CD4-positive, alpha-beta T cell treated with Interleukin-12 subunit alpha and Interleukin-12 subunit beta, for 1 hour (primary cell): ENCODE data around the gene NGFR.
A peak's percentile ranks its signal among the peaks of the same experiment; 100 is the strongest.

Source experiments
- DNase-seq: peaks from one replicate; pipeline ENCODE4 v3.0.0-alpha.2; 2020

NGFR gene, protein sequence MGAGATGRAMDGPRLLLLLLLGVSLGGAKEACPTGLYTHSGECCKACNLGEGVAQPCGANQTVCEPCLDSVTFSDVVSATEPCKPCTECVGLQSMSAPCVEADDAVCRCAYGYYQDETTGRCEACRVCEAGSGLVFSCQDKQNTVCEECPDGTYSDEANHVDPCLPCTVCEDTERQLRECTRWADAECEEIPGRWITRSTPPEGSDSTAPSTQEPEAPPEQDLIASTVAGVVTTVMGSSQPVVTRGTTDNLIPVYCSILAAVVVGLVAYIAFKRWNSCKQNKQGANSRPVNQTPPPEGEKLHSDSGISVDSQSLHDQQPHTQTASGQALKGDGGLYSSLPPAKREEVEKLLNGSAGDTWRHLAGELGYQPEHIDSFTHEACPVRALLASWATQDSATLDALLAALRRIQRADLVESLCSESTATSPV

DNA sequence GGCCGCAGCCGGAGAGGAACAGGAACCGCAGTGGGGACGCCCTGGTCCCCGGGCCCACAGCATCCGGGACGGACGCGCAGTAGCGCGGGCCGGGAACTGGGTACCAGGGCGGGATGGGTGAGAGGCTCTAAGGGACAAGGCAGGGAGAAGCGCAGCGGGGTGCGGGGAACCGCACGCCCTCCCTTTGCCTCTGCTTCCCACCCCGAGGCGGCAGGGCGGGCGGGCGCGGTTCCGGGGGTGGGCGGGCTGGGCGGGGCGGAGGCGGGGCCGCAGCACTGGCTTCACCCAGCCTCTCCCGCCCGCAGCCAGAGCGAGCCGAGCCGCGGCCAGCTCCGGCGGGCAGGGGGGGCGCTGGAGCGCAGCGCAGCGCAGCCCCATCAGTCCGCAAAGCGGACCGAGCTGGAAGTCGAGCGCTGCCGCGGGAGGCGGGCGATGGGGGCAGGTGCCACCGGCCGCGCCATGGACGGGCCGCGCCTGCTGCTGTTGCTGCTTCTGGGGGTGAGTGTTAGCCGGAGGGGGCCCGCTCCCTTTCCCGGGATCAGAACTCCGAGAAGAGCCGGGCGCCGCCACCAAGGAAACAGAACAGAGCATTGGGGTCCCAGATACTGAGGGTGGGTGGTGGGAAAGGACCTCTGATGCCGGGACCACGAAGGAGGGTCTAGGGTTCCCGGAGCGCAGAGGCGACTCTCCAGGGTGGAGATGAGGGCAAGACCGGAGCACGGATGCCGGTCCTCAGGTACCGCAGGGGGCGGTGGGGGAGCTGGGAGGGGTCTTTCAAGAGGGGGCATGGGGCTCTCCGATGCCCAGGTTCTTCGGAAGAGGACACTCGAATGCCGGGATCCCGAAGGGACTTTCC is at the start of gene NGFR:
NGFR (plus strand) TSS at position 308 of the 856 bp plus-strand sequence; CDS start at position 433, 125 bp downstream.
- DNase-seq, result peak; percentile 68

DNA sequence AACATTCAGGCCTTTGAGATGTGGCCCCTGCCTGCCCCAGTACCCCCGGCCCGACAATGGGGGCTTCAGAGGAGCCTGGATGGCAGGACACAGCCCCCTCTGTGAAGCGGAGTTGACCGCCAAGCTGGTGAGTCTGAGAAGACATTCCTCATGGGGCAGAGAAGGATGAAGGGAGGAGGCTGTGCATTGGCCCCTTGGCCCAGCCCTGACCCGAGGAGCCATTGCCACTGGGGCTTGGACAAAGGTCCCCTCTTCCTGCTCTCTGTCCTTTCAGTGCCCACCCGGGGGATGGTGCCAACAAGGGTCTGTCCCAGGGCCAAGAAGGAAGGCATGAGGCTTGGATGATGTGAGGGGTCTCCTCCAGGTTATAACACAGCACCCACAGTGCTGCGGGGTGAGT is 49.5 kb upstream of the NGFR start:
- DNase-seq, result no peak

DNA sequence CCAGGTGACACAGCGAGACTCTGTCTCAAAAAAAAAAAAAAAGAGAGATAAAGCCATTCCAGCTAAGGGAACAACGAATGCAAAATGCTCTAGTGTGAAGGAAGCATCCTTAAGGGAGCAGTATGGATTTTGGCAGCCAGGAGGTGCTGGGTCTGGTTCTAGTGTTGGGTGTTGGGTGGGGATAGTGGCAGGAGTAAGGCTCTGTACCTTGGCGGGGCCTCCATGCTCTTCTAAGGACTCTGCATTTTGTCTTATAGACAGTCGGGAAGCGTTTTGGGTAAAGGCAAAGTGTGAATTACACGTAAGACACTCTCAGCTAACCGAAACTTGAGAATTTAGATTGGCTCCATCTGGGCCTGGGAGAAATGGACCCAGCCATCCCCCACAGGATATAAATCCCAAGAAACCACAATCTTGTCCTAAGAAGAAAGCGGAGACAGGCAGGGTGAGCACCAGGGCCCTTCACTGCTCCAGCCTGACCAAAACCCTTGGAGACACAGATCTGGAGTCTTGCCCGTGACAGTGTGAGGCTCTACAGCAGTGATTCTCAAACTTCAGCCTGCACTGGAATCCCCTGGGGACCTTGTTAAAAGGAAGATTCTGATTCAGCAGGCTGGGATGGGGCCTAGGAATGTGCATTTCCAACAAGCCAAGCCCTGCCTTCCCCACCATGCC is 47.3 kb upstream of the NGFR start:
- DNase-seq, result no peak

DNA sequence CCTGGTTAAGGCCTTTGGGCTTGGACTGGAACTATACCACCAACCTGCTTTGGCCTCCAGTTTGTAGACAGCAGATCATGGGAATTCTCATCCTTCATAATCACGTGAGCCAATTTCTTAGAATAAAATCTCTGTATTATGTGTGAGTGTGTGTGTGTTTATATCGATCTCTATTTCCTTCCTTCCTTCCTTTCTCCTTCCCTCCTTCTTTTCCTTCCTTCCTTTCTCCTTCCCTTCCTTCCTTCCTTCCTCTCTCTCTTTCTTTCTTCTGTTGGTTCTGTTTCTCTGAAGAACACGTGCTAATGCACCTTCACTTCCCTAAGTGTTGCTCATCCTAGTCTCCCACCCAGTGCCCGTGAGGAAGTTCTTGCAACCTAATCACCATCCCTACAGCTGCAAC is 44.9 kb upstream of the NGFR start:
- DNase-seq, result no peak

DNA sequence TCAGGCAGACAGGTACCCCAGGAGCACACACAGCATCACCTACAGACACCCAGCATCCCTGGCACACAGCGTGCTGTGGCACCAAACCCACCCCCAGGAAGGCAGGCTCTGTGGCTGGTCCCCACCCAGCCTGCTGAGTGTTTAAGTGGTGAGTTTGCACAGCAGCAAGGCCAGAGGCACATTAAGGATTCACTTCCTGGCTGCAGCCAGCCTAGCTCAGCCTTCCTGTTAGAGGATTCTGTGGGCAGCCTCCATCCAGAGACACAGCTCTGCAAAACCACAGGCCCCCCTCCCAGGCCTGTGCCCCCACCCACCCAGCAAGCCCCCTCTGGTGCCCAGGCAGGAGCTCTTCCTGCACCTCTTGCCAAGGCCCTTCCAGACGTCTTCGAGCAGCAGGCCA is 44.4 kb upstream of the NGFR start:
- no peak for DNase-seq

DNA sequence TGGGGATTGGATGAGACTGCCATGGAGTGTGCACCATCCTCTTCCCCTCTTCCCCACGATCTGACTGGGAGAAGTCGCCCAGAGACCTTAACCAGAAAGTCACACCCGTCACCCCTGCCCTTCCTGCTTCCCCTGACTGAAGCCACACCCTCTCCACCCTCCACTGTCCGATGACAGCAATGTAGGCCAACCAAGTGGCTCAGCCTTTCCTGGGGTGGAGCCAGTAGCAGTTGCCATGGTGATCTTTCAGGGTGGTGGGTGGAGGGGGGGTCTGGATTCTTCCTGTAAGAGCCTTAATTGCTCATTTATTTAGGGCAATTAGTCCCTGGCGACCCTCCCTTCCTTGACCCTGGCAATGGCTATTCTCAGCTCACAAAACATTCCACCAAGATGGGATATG is 42.9 kb upstream of the NGFR start:
- DNase-seq, result no peak

DNA sequence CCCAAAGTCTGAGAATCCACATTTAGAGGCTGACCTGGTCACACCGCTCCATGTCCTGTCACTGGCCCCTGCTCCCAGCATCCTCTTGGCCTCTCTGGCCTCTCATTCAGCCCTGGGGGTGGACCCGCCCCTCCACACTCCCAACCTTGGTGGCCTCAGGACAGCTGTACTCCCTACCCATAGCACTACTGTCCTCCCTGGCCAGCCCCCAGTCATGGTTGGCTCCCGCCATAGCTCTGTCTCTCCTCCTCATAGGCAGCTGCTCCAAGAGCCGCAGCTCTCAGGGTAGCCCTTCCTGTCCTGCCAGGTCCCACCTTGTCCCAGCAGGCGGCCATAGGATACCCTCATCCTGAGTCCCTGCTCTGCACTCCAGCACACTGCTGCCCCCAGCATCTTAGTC is 42.4 kb upstream of the NGFR start:
- DNase-seq, result no peak

DNA sequence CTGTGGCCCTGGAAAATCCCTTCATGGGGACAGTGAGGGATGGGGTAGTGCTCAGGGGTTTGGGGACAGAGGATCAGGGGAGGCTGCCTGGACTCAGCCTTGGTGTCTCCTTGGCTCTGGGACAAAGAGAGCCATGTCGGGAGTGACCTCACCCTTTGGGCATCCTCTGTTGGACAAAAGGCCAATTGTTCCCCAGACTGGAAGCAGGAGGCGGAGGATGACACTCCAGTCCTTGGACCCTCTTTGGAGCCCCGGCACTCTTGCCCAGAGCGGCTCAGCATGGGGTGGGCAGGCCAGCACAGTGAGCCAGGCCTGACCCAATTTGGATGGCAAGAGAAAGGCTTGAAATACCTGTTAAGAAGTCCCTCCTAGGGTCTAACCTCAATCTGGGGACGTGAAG is 41.0 kb upstream of the NGFR start:
- DNase-seq, result no peak

DNA sequence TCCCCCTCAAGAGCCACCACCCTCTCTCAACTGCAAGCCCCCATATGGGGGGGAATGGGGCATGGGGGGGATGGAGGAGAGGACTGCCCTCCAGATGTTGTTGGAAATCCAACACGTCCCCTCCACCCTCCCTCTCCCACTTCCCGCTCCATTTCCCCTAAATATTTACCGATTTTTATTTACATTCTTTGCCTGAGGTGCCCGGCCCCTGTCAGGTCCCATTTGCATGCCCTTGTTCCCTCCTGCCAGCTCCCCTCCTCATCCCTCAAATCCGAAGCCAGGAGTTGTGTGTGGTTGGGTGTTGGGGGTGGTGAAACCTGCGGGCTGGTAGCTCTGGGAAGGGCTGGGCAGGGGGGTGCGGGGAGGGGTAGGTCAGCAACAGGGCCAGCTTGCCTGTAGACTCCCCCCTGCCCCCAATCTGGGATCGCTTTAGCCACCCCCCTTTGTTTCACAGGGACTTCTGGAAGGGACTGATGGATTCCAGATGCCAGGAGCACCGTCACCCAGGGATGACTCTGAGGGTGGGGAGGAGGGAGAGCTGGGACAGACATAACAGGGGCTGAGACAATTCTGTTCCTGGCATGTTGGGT is 39.7 kb upstream of the NGFR start:
- no peak for DNase-seq

DNA sequence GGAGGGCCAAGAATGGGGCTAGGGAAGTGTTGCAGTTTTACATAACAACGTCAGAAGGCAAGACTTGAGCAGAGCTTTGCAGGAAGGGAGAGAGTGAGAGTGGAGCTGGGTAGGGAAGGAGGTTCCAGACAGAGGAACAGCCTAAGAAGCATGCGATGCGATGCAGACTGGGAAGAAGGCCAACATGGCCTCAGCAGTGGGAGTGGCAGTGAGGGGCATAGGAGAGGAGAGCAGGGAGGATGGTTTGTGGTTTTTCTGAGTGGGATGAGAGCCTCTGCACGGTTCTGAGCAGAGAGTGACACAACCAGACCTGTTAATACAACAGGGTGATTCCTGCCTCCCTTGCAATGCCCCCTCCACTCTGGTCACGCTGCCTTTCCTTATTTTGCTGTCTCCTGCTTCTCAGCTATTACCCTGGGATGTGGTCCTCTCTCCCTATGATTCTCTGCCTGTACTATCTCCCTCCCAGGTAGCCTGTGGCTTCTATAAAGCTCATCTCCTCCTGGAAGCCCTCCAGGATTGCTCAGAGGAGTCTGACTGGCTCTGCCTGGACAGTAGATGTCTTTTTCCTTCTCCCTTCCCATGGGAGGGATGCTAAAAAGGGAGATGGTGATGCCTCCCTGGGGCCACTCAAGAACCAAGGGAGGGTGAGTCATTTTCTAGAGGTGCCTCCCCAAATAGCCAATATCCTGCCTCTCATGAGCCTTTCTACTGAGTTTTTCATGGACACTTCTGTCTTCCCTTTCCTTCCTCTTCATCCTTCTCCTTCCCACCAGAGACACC is 38.7 kb upstream of the NGFR start:
- no peak for DNase-seq

DNA sequence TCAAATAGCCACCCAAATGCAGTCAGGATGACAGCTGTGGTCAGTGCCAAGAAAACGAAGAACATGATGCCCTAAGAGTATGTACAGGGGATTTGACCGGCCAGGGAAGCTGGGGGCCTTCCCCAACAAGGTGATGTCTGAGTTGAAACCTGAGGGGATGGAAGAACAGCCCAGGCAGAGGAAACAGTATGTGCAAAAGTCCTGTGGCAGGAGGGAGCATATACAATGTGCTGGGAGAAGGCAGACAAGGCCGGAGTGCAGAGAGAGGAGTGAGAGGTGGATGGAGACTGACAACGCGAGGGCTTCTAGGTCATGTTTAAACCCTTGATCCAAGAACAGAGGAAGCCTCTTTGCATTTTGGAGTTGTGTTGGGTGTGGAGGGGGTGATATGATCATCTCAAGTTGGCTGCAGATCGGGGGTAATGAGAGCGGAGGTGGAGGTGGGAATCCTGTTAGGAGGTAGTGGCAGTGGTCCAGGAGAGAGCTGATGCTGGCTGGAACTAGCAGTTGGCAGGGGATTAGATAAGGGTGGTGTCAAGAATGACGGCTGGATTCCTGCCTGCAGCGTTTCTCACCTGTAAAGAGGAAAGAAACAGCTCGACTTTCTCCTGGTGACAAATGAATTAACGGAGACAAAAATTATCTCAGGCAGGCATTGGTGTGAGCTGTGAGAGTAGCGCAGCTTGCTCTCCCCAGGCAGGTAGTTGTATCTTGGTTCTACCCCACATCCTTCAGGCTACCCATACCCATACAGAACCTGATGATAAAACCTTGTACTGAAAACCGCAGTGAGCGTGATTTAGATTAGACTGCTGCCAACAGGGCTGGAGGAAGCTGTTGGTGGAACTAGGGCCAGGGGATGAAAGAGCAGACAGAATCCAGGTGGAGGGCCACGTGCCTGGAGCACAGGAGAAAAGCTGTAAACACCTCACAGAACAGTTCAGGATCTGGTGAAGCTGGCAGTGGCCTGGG is 37.2 kb upstream of the NGFR start:
- DNase-seq, result no peak

DNA sequence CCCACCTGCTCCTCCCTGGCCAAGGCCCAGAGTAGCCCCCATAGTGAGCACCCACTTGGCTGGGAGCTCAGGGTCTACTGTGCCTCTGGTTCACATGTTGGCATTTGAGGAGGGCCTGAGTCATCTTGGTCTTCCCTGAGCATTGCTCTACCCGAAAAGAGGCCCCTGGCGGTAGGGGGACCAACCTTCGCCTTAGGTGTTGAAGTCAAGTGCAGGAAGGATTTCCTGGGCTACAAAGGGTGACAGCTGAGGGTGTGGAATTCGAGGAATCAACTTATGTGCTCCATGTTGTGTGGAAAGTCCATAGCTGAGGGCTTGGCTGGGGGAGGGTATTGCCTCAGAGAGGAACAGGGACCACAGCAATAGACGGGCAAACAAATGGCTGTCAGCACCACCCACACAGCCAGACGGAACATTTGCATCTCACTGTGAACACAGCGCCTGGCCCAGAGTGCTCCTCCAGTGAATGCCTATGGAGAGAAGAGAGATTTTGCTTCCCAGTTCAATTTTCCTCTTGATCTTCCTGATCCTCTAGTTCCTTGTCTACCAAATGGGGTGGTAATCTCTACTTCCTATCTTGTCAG is 35.6 kb upstream of the NGFR start:
- no peak for DNase-seq

DNA sequence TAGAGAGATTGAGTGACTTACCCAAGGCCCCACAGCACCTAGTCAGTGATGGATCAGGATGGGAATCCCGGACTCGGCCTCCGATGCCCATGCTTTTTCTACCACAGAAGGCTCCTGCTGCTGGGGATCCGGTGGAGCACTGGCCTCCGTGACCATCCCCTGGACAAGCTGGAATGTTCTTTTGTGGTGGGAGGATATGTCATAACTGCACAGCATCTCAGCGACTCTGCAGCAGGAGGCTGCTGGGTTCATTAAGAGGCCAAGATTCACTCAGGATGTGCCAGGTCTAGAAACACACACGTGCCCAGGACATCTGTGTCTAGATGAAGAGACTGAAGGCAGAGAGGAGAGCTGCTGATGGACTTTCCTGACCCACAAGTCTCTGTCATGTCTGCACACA is 34.7 kb upstream of the NGFR start:
- no peak for DNase-seq

DNA sequence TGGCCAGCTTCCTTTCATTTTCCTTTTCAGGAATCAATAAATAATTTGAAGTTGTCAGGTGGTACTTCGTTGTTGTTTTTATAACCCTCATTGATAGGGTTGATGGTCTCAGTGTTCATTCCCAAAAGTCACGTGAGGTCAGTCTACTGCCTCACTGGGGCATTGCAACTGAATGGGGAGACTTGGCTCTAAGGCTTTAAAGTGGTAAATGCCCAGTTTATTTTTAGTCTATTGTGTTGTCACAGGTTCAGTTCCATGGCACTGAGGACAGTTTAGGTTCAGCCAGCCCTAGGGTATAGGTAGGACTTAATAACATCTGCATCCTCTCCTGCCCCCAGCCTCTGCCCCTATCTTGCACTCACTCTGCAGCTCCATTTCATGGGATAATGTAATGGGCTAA is 33.5 kb upstream of the NGFR start:
- DNase-seq, result no peak

DNA sequence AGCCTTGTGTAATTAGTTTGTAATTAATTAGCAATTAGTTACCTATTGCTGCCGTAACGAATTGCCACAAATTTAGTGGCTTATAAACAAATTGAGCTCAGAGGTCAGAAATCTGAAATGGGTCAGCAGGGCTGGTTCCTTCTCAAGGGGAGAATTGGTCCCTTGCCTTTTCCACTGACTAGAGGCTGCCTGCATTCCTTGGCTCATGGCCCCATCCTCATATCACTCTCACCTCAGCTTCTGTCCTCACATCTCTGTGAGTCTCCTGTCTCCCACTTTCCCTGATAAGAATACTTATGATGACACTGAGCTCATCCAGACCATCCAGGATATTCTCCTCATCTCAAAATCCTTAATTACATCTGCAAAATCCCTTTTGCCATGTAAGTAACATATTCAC is 31.0 kb upstream of the NGFR start:
- no peak for DNase-seq

DNA sequence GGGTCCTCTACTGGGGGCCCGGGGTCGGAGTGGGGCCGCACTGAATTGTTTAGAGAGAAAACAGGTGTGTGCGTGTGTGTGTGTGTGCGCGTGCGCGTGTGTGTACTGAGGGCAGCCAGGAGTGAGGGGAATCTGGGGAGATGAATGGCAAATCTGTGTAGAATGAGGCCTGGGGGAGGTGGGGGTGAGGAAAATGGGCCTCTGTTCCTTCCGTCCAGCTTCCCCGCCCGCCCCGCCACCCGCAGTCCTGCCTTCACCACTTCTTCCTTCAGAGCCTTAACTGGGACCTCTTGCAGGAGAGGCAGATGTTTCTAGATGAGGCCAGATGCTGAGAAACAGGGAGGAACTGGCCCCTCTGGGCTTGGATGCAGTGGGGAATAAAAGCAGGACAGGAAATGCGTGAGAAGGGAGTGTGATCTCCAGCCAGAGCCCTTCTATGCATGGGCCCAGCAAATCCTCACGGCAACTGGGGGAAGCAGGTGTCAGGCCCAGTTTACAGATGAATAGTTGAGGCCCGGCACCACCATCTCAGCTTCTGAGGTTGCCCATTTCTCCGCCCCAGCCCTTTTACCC is 29.7 kb upstream of the NGFR start:
- DNase-seq, result no peak

DNA sequence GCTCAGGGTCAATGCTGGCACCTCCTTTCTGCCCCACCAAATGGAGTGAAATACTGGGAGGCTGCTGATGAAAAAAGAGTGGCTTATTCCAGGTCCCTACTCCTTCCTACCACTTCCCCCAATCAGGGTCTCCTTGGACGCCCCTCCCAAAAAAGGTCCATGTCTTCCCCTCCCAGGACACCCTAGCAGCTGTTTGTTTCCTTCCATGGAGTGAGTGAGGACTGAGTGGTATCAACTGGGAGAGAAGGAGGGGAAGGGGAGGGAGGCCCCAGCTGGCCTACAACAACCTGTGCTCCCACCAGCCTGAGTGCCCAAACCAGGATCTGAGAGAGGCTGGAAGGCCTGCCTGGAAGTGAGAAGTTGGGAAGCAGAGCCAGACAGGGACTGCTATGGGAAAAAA is 28.7 kb upstream of the NGFR start:
- no peak for DNase-seq

DNA sequence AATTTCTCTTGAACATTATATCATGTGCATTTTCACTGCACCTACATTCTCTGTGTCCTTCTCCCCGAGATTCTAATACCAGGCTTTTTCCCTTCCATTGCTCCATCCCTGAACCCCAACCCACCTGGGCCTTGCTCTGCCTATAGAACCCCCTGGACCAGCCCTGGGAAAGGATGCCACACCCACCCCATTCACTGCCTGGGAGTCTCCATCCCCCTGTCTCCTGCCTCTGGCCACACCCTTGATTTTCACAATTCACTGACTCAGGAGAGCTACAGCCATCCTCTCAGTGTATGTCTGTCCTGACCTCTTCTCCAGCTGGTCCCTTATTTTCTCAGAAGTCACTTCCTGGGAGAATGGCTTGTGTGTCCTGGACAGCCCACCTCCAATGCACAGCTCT is 27.9 kb upstream of the NGFR start:
- DNase-seq, result no peak

DNA sequence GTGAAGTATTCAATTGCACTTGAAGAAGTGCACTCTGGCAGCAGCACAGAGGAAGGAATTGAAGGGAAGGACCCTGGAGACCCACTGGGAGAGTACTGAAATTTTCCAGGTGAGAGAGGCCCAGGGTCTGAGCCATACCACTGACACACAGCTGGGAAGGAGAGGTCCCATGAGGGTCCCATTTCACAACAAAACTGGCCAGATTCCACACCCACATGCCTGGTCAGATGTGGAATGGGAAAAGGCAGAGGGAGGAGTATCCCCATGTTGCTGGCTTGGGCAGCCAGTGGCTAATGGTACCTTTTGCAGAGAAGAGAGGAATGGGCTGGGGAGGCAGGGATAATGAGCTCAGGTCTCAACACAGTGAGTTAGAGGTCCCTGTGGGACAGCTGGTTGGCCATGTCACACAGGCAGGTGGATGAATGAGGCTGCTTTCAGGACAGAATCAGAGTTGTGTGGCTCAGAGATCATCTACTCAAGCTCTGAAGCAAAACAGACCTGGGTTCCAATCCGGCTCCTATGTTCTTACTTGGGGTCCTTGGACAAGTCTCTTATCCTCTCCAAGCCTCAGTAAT is 26.2 kb upstream of the NGFR start:
- DNase-seq, result no peak
